IPS-NIHi11 (cell line): ENCODE results near the gene FKBP14.
"Not testable (repeated sequence)": the region's sequence is repeated elsewhere in the genome, so short reads cannot be mapped to it uniquely, and the experiment has no call there.

Experiments
- DNase-seq: peaks from one replicate; pipeline ENCODE4 v3.0.0; 2012; ENCODE audit warnings: mixed read lengths, low spot score

FKBP14 gene

GRCh38 chr7:30026229-30027064, at the start of gene FKBP14:
TSS of gene FKBP14 (minus strand) at chr7:30026702. CDS start at chr7:30026508, 194 bp downstream.
- DNase-seq, result peak; percentile 97

- peak; percentile 17 for DNase-seq
Observed at GRCh38 chr7:30074422-30075030, 48.0 kb upstream of the FKBP14 start.

GRCh38 chr7:30072735-30073134, 46.2 kb upstream of the FKBP14 start:
- no peak for DNase-seq

GRCh38 chr7:30070052-30070451, 43.5 kb upstream of the FKBP14 start:
- no peak for DNase-seq

GRCh38 chr7:30069096-30069867, 42.8 kb upstream of the FKBP14 start:
- DNase-seq, result no peak

GRCh38 chr7:30068117-30068516, 41.6 kb upstream of the FKBP14 start:
- no peak for DNase-seq

- DNase-seq, result no peak
Observed at GRCh38 chr7:30066687-30067086, 40.2 kb upstream of the FKBP14 start.

GRCh38 chr7:30065746-30066145, 39.2 kb upstream of the FKBP14 start:
- no peak for DNase-seq

GRCh38 chr7:30062587-30062986, 36.1 kb upstream of the FKBP14 start:
- peak; percentile 35 for DNase-seq

- not testable (repeated sequence) for DNase-seq
Observed at GRCh38 chr7:30061786-30062185, 35.3 kb upstream of the FKBP14 start.

- no peak for DNase-seq
Observed at GRCh38 chr7:30057741-30058140, 31.2 kb upstream of the FKBP14 start.

- no peak for DNase-seq
Observed at GRCh38 chr7:30053068-30053467, 26.6 kb upstream of the FKBP14 start.

- no peak for DNase-seq
Observed at GRCh38 chr7:30049173-30049572, 22.7 kb upstream of the FKBP14 start.

- DNase-seq, result no peak
Observed at GRCh38 chr7:30048582-30048981, 22.1 kb upstream of the FKBP14 start.

- no peak for DNase-seq
Observed at GRCh38 chr7:30047124-30047523, 20.6 kb upstream of the FKBP14 start.

GRCh38 chr7:30046127-30046770, 19.7 kb upstream of the FKBP14 start:
- no peak for DNase-seq

GRCh38 chr7:30041526-30042269, 15.2 kb upstream of the FKBP14 start:
- DNase-seq, result no peak

- DNase-seq, result no peak
Observed at GRCh38 chr7:30040938-30041337, 14.4 kb upstream of the FKBP14 start.

- no peak for DNase-seq
Observed at GRCh38 chr7:30038196-30038980, 11.9 kb upstream of the FKBP14 start.

GRCh38 chr7:30036220-30036619, 9.7 kb upstream of the FKBP14 start:
- no peak for DNase-seq

GRCh38 chr7:30034501-30034900, 8.0 kb upstream of the FKBP14 start:
- no peak for DNase-seq
